ENCODE results near the gene ARMC6.

The ARMC6 gene

GRCh38 chr19:19083413-19084178 lies 50.2 kb downstream of the ARMC6 start:
- H3K79me1 ChIP-seq (ENCODE audit: low read length), result no peaks in the 10 kb centered on the region
- no peak overlapping the region for H2BK15ac ChIP-seq (replicated peaks; ENCODE audit: low read depth)
- no peak overlapping the region for H3K4ac ChIP-seq (ENCODE audit: low read depth, low read length)
- H3K56ac ChIP-seq (ENCODE audit: low read length), result no peak overlapping the region
- H3K23ac ChIP-seq (ENCODE audit: low read length), result no peak overlapping the region
- no peaks in the 10 kb centered on the region for H3K27me3 ChIP-seq (ENCODE audit: insufficient read depth, low read length, poor library complexity)
- H3K4me2 ChIP-seq (ENCODE audit: low read length), result no peak overlapping the region
- H4K8ac ChIP-seq (ENCODE audit: low read depth, low read length), result no peak overlapping the region
- H2AK5ac ChIP-seq (ENCODE audit: low read length), result no peak overlapping the region
- no peak overlapping the region for H3K4me3 ChIP-seq (ENCODE audit: low read length)
- no peaks in the 10 kb centered on the region for H3K79me2 ChIP-seq (ENCODE audit: control insufficient read depth, insufficient read depth, low read length)
- H3K4me1 ChIP-seq (ENCODE audit: control insufficient read depth, low read depth, low read length), result no peaks in the 10 kb centered on the region
- no peak overlapping the region for H2BK120ac ChIP-seq (ENCODE audit: low read depth, low read length)
- H3K9ac ChIP-seq (ENCODE audit: low read length), result no peak overlapping the region
- WGBS (ENCODE audit: extremely low coverage, insufficient coverage, low lambda C conversion rate), result no CpG with 5 or more reads among the region's 10 CpGs
- no peak for DNase-seq
- H3K36me3 ChIP-seq (ENCODE audit: control insufficient read depth, insufficient read depth, low read length), result no peaks in the 10 kb centered on the region
- H3K27ac ChIP-seq (ENCODE audit: low read depth, low read length), result no peak overlapping the region
- no peak overlapping the region for H4K5ac ChIP-seq (ENCODE audit: low read length)
- H3K18ac ChIP-seq (ENCODE audit: low read length), result no peak overlapping the region
- no peak overlapping the region for H2BK5ac ChIP-seq (ENCODE audit: low read length)

- no peak for DNase-seq
- no peak overlapping the region for H3K18ac ChIP-seq (ENCODE audit: low read length)
Measured at GRCh38 chr19:19087676-19088075, 54.3 kb downstream of the ARMC6 start.

GRCh38 chr19:19094513-19094912 lies 61.1 kb downstream of the ARMC6 start:
- no peak overlapping the region for H3K4me2 ChIP-seq (ENCODE audit: low read length)
- no peak overlapping the region for H4K8ac ChIP-seq (ENCODE audit: low read depth, low read length)
- no peaks in the 10 kb centered on the region for H3K4me1 ChIP-seq (ENCODE audit: control insufficient read depth, low read depth, low read length)
- H3K79me2 ChIP-seq (ENCODE audit: control insufficient read depth, insufficient read depth, low read length), result no peaks in the 10 kb centered on the region
- H3K27me3 ChIP-seq (ENCODE audit: insufficient read depth, low read length, poor library complexity), result no peaks in the 10 kb centered on the region
- no peaks in the 10 kb centered on the region for H3K79me1 ChIP-seq (ENCODE audit: low read length)
- no peak overlapping the region for H3K27ac ChIP-seq (ENCODE audit: low read depth, low read length)
- no peak overlapping the region for H3K9ac ChIP-seq (ENCODE audit: low read length)
- H3K36me3 ChIP-seq (ENCODE audit: control insufficient read depth, insufficient read depth, low read length), result no peaks in the 10 kb centered on the region
- H2BK5ac ChIP-seq (ENCODE audit: low read length), result no peak overlapping the region
- H3K23ac ChIP-seq (ENCODE audit: low read length), result no peak overlapping the region
- no peak overlapping the region for H3K18ac ChIP-seq (ENCODE audit: low read length)
- H4K5ac ChIP-seq (ENCODE audit: low read length), result no peak overlapping the region
- no peak overlapping the region for H2AK5ac ChIP-seq (ENCODE audit: low read length)
- no peak for DNase-seq
- no peak overlapping the region for H3K4ac ChIP-seq (ENCODE audit: low read depth, low read length)
- H2BK120ac ChIP-seq (ENCODE audit: low read depth, low read length), result no peak overlapping the region
- H2BK15ac ChIP-seq (replicated peaks; ENCODE audit: low read depth), result no peak overlapping the region
- H3K56ac ChIP-seq (ENCODE audit: low read length), result no peak overlapping the region
- no peak overlapping the region for H3K4me3 ChIP-seq (ENCODE audit: low read length)
- WGBS (ENCODE audit: extremely low coverage, insufficient coverage, low lambda C conversion rate), result no CpG with 5 or more reads among the region's 7 CpGs

More at GRCh38 chr19:19087676-19088075, 54.3 kb downstream of the ARMC6 start:
- H3K36me3 ChIP-seq (ENCODE audit: control insufficient read depth, insufficient read depth, low read length), result no peaks in the 10 kb centered on the region
- WGBS (ENCODE audit: extremely low coverage, insufficient coverage, low lambda C conversion rate), result no CpG with 5 or more reads among the region's 2 CpGs
- no peak overlapping the region for H2AK5ac ChIP-seq (ENCODE audit: low read length)
- H2BK5ac ChIP-seq (ENCODE audit: low read length), result no peak overlapping the region
- H2BK120ac ChIP-seq (ENCODE audit: low read depth, low read length), result no peak overlapping the region
- H3K27ac ChIP-seq (ENCODE audit: low read depth, low read length), result no peak overlapping the region
- H3K79me1 ChIP-seq (ENCODE audit: low read length), result no peaks in the 10 kb centered on the region
- H3K27me3 ChIP-seq (ENCODE audit: insufficient read depth, low read length, poor library complexity), result no peaks in the 10 kb centered on the region
- no peak overlapping the region for H3K4me2 ChIP-seq (ENCODE audit: low read length)
- no peak overlapping the region for H3K4ac ChIP-seq (ENCODE audit: low read depth, low read length)
- no peak overlapping the region for H3K4me3 ChIP-seq (ENCODE audit: low read length)
- H4K5ac ChIP-seq (ENCODE audit: low read length), result no peak overlapping the region
- no peak overlapping the region for H2BK15ac ChIP-seq (replicated peaks; ENCODE audit: low read depth)
- no peak overlapping the region for H4K8ac ChIP-seq (ENCODE audit: low read depth, low read length)
- H3K23ac ChIP-seq (ENCODE audit: low read length), result no peak overlapping the region
- no peaks in the 10 kb centered on the region for H3K4me1 ChIP-seq (ENCODE audit: control insufficient read depth, low read depth, low read length)
- no peak overlapping the region for H3K9ac ChIP-seq (ENCODE audit: low read length)
- H3K56ac ChIP-seq (ENCODE audit: low read length), result no peak overlapping the region
- no peaks in the 10 kb centered on the region for H3K79me2 ChIP-seq (ENCODE audit: control insufficient read depth, insufficient read depth, low read length)

GRCh38 chr19:19095691-19096090 lies 62.3 kb downstream of the ARMC6 start:
- Histone ChIP-seq H2BK5ac (ENCODE audit: low read length) (no peak overlapping the region), H3K23ac (ENCODE audit: low read length) (no peak overlapping the region), H3K56ac (ENCODE audit: low read length) (no peak overlapping the region), H2BK120ac (ENCODE audit: low read depth, low read length) (no peak overlapping the region), H3K4me2 (ENCODE audit: low read length) (no peak overlapping the region), H4K5ac (ENCODE audit: low read length) (no peak overlapping the region), H3K4me1 (ENCODE audit: control insufficient read depth, low read depth, low read length) (no peaks in the 10 kb centered on the region), H4K8ac (ENCODE audit: low read depth, low read length) (no peak overlapping the region), H3K9ac (ENCODE audit: low read length) (no peak overlapping the region), H3K79me2 (ENCODE audit: control insufficient read depth, insufficient read depth, low read length) (no peaks in the 10 kb centered on the region), H3K36me3 (ENCODE audit: control insufficient read depth, insufficient read depth, low read length) (no peaks in the 10 kb centered on the region), H3K27me3 (ENCODE audit: insufficient read depth, low read length, poor library complexity) (no peaks in the 10 kb centered on the region), H3K18ac (ENCODE audit: low read length) (no peak overlapping the region), H3K27ac (ENCODE audit: low read depth, low read length) (no peak overlapping the region), H2BK15ac (replicated peaks; ENCODE audit: low read depth) (no peak overlapping the region), H3K4ac (ENCODE audit: low read depth, low read length) (no peak overlapping the region), H3K79me1 (ENCODE audit: low read length) (no peaks in the 10 kb centered on the region), H3K4me3 (ENCODE audit: low read length) (no peak overlapping the region), H2AK5ac (ENCODE audit: low read length) (no peak overlapping the region)
- no peak for DNase-seq
- WGBS (ENCODE audit: extremely low coverage, insufficient coverage, low lambda C conversion rate), result no CpG with 5 or more reads among the region's 11 CpGs

GRCh38 chr19:19096641-19097627 lies 63.5 kb downstream of the ARMC6 start:
- no CpG with 5 or more reads among the region's 24 CpGs for WGBS (ENCODE audit: extremely low coverage, insufficient coverage, low lambda C conversion rate)
- H2AK5ac ChIP-seq (ENCODE audit: low read length), result no peak overlapping the region
- H3K56ac ChIP-seq (ENCODE audit: low read length), result no peak overlapping the region
- H3K36me3 ChIP-seq (ENCODE audit: control insufficient read depth, insufficient read depth, low read length), result no peaks in the 10 kb centered on the region
- no peak overlapping the region for H3K27ac ChIP-seq (ENCODE audit: low read depth, low read length)
- H3K27me3 ChIP-seq (ENCODE audit: insufficient read depth, low read length, poor library complexity), result no peaks in the 10 kb centered on the region
- no peak overlapping the region for H3K18ac ChIP-seq (ENCODE audit: low read length)
- no peak overlapping the region for H2BK5ac ChIP-seq (ENCODE audit: low read length)
- H2BK15ac ChIP-seq (replicated peaks; ENCODE audit: low read depth), result no peak overlapping the region
- no peaks in the 10 kb centered on the region for H3K79me2 ChIP-seq (ENCODE audit: control insufficient read depth, insufficient read depth, low read length)
- H3K9ac ChIP-seq (ENCODE audit: low read length), result no peak overlapping the region
- no peak for DNase-seq
- H4K8ac ChIP-seq (ENCODE audit: low read depth, low read length), result no peak overlapping the region
- no peaks in the 10 kb centered on the region for H3K79me1 ChIP-seq (ENCODE audit: low read length)
- H3K4me3 ChIP-seq (ENCODE audit: low read length), result no peak overlapping the region
- no peak overlapping the region for H2BK120ac ChIP-seq (ENCODE audit: low read depth, low read length)
- no peak overlapping the region for H3K23ac ChIP-seq (ENCODE audit: low read length)
- no peak overlapping the region for H4K5ac ChIP-seq (ENCODE audit: low read length)
- no peak overlapping the region for H3K4ac ChIP-seq (ENCODE audit: low read depth, low read length)
- no peaks in the 10 kb centered on the region for H3K4me1 ChIP-seq (ENCODE audit: control insufficient read depth, low read depth, low read length)
- no peak overlapping the region for H3K4me2 ChIP-seq (ENCODE audit: low read length)

Measured in mesendoderm (in vitro differentiated cells).